ENCODE data around the gene FOXS1. TPM values are rescaled to one million over a fixed set of nuclear protein-coding genes. Genes with fewer than 3 reads are reported as not detected.

FOXS1 gene
- total RNA-seq, 1 donor from 2014 or later = 0.89 TPM

- DNase-seq (ENCODE audit: missing footprints) = no peak
- no peak for ATAC-seq
- intact Hi-C loops (cut with DNase I) = no loop called here
Observed at GRCh38 chr20:31862506-31862905, 17.1 kb upstream of the FOXS1 start.

- ATAC-seq = no peak
- DNase-seq (ENCODE audit: missing footprints) = no peak
- intact Hi-C loops (cut with DNase I) = no loop called here
Observed at GRCh38 chr20:31862157-31862470, 16.7 kb upstream of the FOXS1 start.

GRCh38 chr20:31861385-31862156 is 16.2 kb upstream of the FOXS1 start:
- ATAC-seq = peak; percentile 56
- intact Hi-C loops (cut with DNase I) = no loop called here
- no peak for DNase-seq (ENCODE audit: missing footprints)

- DNase-seq (ENCODE audit: missing footprints) (no peak), ATAC-seq (peak; percentile 37)
- intact Hi-C loops (cut with DNase I) = no loop called here
Observed at GRCh38 chr20:31861135-31861384, 15.7 kb upstream of the FOXS1 start.

- no peak for DNase-seq (ENCODE audit: missing footprints)
- intact Hi-C loops (cut with DNase I) = no loop called here
- ATAC-seq = peak; percentile 42
Observed at GRCh38 chr20:31860390-31861134, 15.2 kb upstream of the FOXS1 start.

GRCh38 chr20:31859998-31860380 is 14.6 kb upstream of the FOXS1 start:
- intact Hi-C loops (cut with DNase I) = no loop called here
- ATAC-seq = no peak
- no peak for DNase-seq (ENCODE audit: missing footprints)

GRCh38 chr20:31859266-31859997 is 14.0 kb upstream of the FOXS1 start:
- DNase-seq (ENCODE audit: missing footprints) = no peak
- ATAC-seq = no peak
- intact Hi-C loops (cut with DNase I) = no loop called here

- intact Hi-C loops (cut with DNase I) = no loop called here
- DNase-seq (ENCODE audit: missing footprints) = no peak
- ATAC-seq = no peak
Observed at GRCh38 chr20:31858760-31859083, 13.3 kb upstream of the FOXS1 start.

- ATAC-seq (no peak), DNase-seq (ENCODE audit: missing footprints) (no peak)
- intact Hi-C loops (cut with DNase I) = no loop called here
Observed at GRCh38 chr20:31857861-31858759, 12.7 kb upstream of the FOXS1 start.

- DNase-seq (ENCODE audit: missing footprints) = no peak
- intact Hi-C loops (cut with DNase I) = no loop called here
- no peak for ATAC-seq
Observed at GRCh38 chr20:31856516-31856915, 11.1 kb upstream of the FOXS1 start.

GRCh38 chr20:31853481-31853880 is 8.1 kb upstream of the FOXS1 start:
- ATAC-seq = no peak
- intact Hi-C loops (cut with DNase I) = loop anchor here (5.0 kb wide), 1 partner anchor 234 kb away; no protein-coding TSS in a partner anchor
- DNase-seq (ENCODE audit: missing footprints) = no peak

GRCh38 chr20:31851240-31851955 is 6.0 kb upstream of the FOXS1 start:
- ATAC-seq (no peak), DNase-seq (ENCODE audit: missing footprints) (no peak)
- intact Hi-C loops (cut with DNase I) = loop anchor here (5.0 kb wide), 1 partner anchor 236 kb away; no protein-coding TSS in a partner anchor

GRCh38 chr20:31849306-31849930 is 4.0 kb upstream of the FOXS1 start:
- intact Hi-C loops (cut with DNase I) = no loop called here
- DNase-seq (ENCODE audit: missing footprints) = no peak
- ATAC-seq = no peak

GRCh38 chr20:31848088-31848999 is 2.9 kb upstream of the FOXS1 start:
- intact Hi-C loops (cut with DNase I) = no loop called here
- DNase-seq (ENCODE audit: missing footprints) (no peak), ATAC-seq (no peak)

GRCh38 chr20:31846793-31847138 is 1.4 kb upstream of the FOXS1 start:
- intact Hi-C loops (cut with DNase I) = loop anchor here (1.0 kb wide), 1 partner anchor 23 kb away; no protein-coding TSS in a partner anchor
- no peak for ATAC-seq
- no peak for DNase-seq (ENCODE audit: missing footprints)

- ATAC-seq (no peak), DNase-seq (ENCODE audit: missing footprints) (no peak)
- intact Hi-C loops (cut with DNase I) = no loop called here
Observed at GRCh38 chr20:31844737-31845299, 586 bp downstream of the FOXS1 start.

- no peak for ATAC-seq
- intact Hi-C loops (cut with DNase I) = no loop called here
Observed at GRCh38 chr20:31843881-31844280, 1.5 kb downstream of the FOXS1 start.

More at GRCh38 chr20:31843881-31844280, 1.5 kb downstream of the FOXS1 start:
- no peak for DNase-seq (ENCODE audit: missing footprints)
